Stimulated activated CD4-positive, alpha-beta T cell treated with anti-CD3 and anti-CD28 coated beads, Interleukin-4, amount 100 ng/mL, for 24 hours (primary cell): ENCODE data around the gene ZDHHC7.
"Not testable (repeated sequence)": the region's sequence is repeated elsewhere in the genome, so short reads cannot be mapped to it uniquely, and the experiment has no call there.

Experiments used
- DNase-seq: peaks from one replicate; pipeline ENCODE4 v3.0.0-alpha.2; 2020

ZDHHC7 gene, protein sequence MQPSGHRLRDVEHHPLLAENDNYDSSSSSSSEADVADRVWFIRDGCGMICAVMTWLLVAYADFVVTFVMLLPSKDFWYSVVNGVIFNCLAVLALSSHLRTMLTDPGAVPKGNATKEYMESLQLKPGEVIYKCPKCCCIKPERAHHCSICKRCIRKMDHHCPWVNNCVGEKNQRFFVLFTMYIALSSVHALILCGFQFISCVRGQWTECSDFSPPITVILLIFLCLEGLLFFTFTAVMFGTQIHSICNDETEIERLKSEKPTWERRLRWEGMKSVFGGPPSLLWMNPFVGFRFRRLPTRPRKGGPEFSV

DNA sequence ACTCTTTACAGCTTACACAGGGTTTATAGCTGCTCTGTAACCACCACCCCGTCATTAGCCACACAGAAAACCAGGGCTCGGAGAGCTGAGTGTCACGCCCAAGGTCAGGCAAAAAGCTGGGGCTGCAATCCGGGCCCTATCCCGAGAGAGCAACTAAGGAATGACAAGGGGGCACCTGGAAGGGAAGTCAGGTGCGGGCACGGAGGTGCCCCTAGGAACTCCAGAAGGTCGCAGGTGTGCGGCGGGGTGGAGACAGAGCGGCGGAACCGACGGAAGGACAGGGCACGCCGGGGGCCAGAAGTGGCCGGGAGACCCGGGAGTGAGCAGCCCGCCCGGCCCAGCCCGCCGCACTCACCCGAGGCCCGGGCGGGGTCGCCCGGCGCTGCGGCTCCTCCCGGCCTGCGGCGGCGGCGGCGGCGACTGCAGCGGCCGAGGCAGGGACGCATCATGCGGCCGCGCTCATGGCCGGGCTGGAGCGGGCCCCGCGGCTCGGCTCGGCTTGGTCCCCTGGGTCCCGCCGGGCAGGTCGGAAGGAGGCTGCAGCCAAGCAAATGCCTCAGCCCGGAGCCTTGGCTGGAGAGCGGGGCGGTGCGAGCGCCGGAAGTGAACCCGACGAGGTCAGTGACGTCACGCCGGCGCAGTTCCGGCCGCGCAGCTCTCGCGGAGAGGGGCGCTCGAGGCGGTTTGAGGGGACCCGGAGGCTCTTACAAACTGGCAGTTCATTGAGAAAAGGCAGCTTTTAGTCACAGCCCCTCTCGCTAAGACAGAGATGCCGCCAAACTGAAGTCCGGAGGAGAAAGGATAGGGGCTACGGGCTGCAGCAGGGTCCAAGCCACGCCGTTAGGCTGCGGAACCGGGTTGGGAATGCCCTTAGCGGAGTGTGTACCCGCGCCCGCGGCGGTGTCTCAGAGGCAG is at the start of gene ZDHHC7:
TSS of gene ZDHHC7 (minus strand) at position 605 of the 915 bp plus-strand sequence. CDS start 20,917 bp downstream, outside the sequence.
- DNase-seq: peak; percentile 87

DNA sequence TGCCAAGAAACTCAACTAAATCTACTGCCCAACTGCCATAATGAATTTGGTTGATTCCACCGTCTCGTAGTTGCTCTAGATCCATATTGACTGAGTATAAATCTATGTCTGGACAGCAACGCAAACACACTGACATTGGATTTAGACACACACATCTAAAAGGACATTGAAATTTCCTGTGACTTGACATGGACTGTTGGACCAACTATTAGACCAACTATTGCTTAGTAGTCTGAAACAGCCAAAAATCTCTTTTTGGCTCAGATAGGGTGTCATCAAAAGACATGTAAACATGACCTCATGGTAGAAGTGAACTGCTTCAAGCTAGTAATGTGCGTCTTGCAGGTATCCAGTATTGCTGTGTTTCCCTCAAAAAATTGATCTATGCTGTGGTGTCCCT is 47.6 kb upstream of the ZDHHC7 start:
- no peak for DNase-seq

- DNase-seq: no peak
Measured at GRCh38 chr16:85057948-85058347, 46.6 kb upstream of the ZDHHC7 start.

GRCh38 chr16:85057212-85057889 is 46.0 kb upstream of the ZDHHC7 start:
- DNase-seq: no peak

DNA sequence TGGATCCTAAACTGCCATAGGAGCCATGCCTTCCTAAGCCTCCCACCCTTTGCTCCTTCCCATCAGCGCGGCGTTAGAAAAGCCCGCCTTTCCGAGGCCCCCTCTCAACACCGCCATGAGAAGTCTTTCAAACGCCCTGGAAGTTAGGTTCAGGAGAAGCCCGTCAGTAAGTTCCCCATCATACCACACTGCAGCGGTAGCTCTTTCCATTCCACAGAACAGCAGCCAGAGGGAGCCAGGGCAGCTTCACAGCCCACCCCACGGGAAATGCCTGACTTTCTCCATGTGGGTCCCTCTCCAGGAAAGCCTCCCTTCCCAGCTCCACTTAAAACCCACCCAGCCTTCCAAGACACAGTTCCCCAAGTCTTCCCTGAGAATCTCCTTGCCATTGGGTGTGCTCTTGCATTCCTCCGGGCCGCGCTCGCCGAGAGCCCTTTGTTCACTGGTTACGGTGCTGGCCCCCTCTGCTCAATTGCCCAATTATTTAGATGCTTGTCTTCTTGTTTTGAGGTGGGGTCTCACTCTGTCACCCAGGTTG is 44.9 kb upstream of the ZDHHC7 start:
- DNase-seq: no peak

DNA sequence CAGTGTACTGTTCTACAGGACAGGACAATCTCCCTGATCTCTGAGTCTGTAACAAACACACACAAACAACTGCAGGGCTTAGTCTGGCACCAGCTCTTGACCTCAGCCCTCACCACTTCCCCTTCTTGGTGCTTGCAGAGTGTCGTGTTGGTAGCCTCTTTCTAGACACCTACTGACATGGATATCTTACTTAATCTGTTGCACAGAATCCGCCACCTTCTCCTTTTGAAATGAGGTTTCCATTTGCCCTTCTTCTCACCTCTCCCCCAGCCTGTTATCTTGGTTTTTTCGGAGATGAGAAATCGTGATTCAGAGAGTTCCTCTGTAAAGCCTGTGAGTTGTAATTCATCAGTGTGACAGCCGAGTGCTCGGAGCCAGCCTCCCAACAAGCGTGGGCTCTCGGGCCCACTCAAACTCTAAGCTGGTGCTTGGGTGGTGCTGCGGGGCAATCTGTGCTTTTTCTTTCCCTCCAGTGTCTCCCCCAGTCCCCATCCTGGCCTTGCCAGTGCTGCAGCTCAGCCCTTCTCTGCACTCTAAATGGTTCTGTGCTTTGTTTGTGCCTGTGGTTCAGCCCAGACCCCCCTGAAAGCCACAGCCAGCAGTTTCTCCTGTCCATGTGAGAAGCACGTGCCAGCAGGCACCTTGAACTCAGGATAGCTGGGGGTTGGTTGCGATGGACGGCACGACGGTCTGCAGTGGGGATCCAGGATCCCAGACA is 44.3 kb upstream of the ZDHHC7 start:
- peak; percentile 66 for DNase-seq

DNA sequence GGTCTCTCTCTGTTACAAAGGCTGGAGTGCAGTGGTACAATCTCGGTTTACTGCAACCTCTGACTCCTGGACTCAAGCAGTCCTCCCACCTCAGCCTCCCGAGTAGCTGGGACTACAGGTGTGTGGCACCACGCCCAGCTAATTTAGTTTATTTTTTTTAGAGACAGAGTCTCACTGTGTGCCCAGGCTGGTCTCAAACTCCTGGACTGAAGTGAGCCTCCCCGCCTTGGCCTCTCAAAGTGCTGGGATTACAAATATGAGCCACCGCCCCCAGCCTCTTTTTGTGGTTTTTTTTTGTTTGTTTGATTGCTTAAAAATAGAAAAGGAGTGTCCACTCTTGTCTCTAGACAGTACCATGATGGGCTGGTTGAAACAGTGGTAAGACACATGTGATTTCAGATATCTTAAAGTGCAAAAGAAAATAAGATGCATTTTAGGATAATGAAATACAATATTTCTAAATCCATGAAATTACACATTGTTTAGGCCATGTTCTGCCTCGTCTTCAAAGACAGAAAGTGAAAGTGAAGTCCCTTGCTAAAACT is 43.7 kb upstream of the ZDHHC7 start:
- DNase-seq: no peak

- not testable (repeated sequence) for DNase-seq
Measured at GRCh38 chr16:85054321-85054720, 43.0 kb upstream of the ZDHHC7 start.

GRCh38 chr16:85052536-85052935 is 41.2 kb upstream of the ZDHHC7 start:
- no peak for DNase-seq

DNA sequence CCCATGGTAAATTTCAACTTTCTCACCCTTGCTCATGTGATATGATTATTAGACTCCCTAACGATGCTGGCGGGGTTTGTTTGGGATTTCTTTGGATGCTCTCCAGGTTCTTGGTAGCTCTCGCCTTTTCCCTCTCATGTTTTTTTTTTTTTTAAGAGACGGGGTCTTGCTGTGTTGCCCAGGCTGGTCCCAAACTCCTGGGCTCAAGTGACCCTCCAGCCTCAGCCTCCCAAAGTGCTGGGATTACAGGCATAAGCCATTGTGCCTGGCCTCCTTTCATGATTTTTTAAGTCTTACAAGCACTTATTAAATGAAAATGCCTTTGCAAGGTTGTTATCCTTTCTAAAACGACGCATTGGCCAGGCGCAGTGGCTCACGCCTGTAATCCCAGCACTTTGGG is 40.3 kb upstream of the ZDHHC7 start:
- no peak for DNase-seq

DNA sequence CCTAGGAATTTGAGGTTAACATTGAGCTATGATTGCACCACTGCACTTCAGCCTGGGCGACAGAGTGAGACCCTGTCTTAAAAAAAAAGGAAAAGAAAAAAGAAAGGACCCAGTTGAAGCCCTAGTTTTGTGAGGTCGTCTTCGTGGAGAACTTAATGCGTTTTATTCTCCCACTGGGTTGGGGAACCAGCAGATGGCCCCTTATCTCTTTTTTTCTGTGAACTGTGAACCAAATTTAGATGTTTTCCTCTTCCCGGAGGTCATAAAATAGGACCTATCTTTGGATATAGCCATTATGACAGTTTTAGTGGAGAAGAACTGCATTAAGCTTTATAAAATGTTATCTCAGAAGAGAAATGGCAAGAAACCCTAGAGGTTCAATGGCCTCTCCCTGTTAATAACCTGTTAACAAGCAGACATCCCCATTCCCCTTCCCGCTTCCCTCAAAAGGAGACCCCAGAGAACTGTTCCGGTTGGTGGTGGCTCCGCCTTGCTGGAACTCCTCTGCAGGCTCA is 39.8 kb upstream of the ZDHHC7 start:
- no peak for DNase-seq

- DNase-seq: no peak
Measured at GRCh38 chr16:85049706-85050305, 38.5 kb upstream of the ZDHHC7 start.

GRCh38 chr16:85048921-85049562 is 37.7 kb upstream of the ZDHHC7 start:
- DNase-seq: no peak

DNA sequence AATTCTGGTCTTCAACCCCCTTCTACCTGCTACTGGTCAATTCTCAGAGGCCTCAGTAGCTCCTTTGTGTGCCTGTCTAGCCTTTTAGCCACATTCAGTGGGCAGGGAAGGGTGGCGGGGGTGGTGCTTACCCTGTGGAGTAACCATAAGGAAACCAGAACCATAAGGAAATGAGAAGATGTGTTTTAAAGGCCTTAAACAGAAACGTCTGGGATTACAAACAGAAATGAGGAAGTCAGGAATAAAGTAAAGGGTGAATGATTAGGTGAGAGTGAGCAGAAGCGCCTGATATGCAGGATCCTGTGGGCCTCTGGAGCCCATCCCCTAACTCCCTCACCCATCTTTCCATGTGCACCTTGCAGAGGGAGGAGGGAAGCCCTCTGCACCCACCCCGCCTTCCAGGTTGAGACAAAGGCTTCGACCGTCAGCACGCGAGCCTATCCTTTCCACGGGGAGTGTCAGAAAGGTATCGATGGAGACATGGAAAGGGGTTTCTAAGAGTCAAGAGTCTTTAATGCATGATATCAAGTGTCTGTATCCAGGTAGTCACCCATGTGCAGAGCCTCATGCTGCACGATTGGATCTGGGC is 36.6 kb upstream of the ZDHHC7 start:
- DNase-seq: no peak

GRCh38 chr16:85046931-85047866 is 35.9 kb upstream of the ZDHHC7 start:
- no peak for DNase-seq

DNA sequence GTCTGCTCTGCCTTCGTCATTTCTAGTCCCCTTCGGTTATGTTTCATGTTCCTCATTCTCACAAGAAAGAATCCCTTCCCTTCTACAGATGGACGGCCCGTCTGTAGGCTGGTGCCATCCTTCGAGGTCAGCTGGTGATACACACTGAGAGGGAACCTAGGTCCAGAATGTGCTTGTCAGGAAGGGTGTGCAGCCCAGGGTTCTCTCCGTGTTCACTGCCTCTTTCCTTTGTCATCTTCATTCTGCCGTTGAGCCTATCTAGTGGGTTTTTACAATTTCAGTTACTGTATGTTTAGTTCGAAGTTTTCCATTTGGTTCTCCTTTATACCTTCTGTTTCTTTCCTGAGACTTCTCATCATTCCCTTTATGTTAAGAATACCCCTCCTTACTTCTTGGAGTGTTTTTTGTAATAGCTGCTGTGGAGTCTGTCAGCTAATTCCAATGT is 35.2 kb upstream of the ZDHHC7 start:
- DNase-seq: no peak

DNA sequence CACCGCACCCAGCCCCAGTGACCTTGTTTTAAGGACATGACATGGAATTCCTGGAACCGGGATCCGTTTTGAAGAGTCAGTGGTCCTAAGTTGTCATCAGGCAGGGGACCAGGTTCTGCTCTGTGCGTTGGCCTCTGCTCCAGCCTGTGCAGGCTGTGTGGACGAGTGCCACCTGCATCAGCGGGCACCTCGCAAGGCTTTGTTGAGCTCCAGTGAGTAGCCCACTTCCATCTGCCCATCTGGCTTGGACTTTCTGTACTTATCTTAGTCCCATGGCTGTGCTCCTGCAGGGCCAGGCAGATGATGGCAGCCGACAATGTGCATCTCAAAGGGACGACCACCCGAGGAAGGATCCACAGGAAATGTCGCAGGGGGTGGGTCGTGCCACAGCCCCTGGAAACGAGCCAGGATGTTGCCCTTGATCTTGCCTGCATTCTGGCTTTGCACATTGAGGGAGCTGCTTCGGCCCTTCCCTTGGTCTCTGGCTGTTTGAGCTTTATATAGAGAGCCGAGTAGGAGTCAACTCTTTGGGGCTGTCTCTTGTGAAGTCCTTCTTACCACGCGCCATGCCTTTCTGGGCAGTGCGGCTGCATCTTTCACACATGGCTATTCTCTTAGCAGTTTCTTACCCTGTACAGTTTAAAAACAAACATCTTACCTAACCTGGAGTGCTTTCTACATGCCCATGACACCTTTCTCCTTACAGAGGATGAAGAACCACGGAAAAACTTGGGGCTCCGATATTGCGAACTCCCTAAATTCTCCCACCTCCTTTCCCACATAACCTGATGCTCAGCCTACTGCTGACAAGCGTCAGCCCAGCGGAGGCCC is 34.5 kb upstream of the ZDHHC7 start:
- DNase-seq: no peak

- no peak for DNase-seq
Measured at GRCh38 chr16:85045077-85045476, 33.7 kb upstream of the ZDHHC7 start.
